ENCODE data around the gene BPNT1.
A peak's percentile ranks its signal among the peaks of the same experiment; 100 is the strongest.
"Not testable (repeated sequence)": the region's sequence is repeated elsewhere in the genome, so short reads cannot be mapped to it uniquely, and the experiment has no call there.

The BPNT1 gene

GRCh38 chr1:220076861-220077762 lies 12.5 kb downstream of the BPNT1 start:
- DNase-seq: no peak

- DNase-seq: no peak
Observed at GRCh38 chr1:220067269-220068204, 22.1 kb downstream of the BPNT1 start.

- DNase-seq: no peak
Observed at GRCh38 chr1:220062629-220063028, 27.0 kb downstream of the BPNT1 start.

- no peak for DNase-seq
Observed at GRCh38 chr1:220060876-220061275, 28.7 kb downstream of the BPNT1 start.

- DNase-seq: no peak
Observed at GRCh38 chr1:220056374-220056773, 33.2 kb downstream of the BPNT1 start.

- peak; percentile 91 for DNase-seq
Observed at GRCh38 chr1:220046052-220046930, 43.3 kb downstream of the BPNT1 start, which contains the start of gene EPRS1. Gene EPRS1, minus strand, starts transcription at chr1:220046505. Its CDS starts 117 bp downstream, at chr1:220046388.

GRCh38 chr1:220045356-220046051 lies 44.1 kb downstream of the BPNT1 start:
- DNase-seq: no peak

GRCh38 chr1:220044678-220045355 lies 44.8 kb downstream of the BPNT1 start:
- no peak for DNase-seq

- DNase-seq: no peak
Observed at GRCh38 chr1:220043646-220044045, 45.9 kb downstream of the BPNT1 start.

GRCh38 chr1:220040028-220040596 lies 49.5 kb downstream of the BPNT1 start:
- DNase-seq: no peak

GRCh38 chr1:220038640-220039039 lies 50.9 kb downstream of the BPNT1 start:
- no peak for DNase-seq

GRCh38 chr1:220037810-220038209 lies 51.8 kb downstream of the BPNT1 start:
- not testable (repeated sequence) for DNase-seq

- DNase-seq: no peak
Observed at GRCh38 chr1:220032911-220033310, 56.7 kb downstream of the BPNT1 start.

GRCh38 chr1:220031287-220031686 lies 58.3 kb downstream of the BPNT1 start:
- no peak for DNase-seq

- DNase-seq: no peak
Observed at GRCh38 chr1:220028346-220028895, 61.2 kb downstream of the BPNT1 start.

GRCh38 chr1:220019071-220019470 lies 70.5 kb downstream of the BPNT1 start:
- no peak for DNase-seq

GRCh38 chr1:220013497-220013896 lies 76.1 kb downstream of the BPNT1 start:
- no peak for DNase-seq

- no peak for DNase-seq
Observed at GRCh38 chr1:220012259-220012658, 77.3 kb downstream of the BPNT1 start.

- no peak for DNase-seq
Observed at GRCh38 chr1:220011620-220012019, 78.0 kb downstream of the BPNT1 start.

All from stimulated activated CD4-positive, alpha-beta T cell treated with anti-CD3 and anti-CD28 coated beads, Interleukin-4, amount 100 ng/mL, for 1 hour (primary cell).